Cerebellar cortex (tissue), 1 donor: ENCODE measurements around the gene OR4C46.
"Not testable (repeated sequence)": the region's sequence is repeated elsewhere in the genome, so short reads cannot be mapped to it uniquely, and the experiment has no call there.

Experiments
- DNase-seq: peaks from one replicate; pipeline ENCODE4 v3.0.0-alpha.2; 2015; ENCODE audit warnings: low spot score

OR4C46 gene

GRCh38 chr11:54603898-54604297, at the start of gene OR4C46:
Gene OR4C46 (minus strand): TSS chr11:54603998. CDS start chr11:54603998, 0 bp downstream.
- DNase-seq, result no peak

- DNase-seq, result not testable (repeated sequence)
Measured at GRCh38 chr11:54645606-54646005, 41.8 kb upstream of the OR4C46 start.

- DNase-seq, result not testable (repeated sequence)
Measured at GRCh38 chr11:54561439-54561838, 42.4 kb downstream of the OR4C46 start.

- DNase-seq, result no peak
Measured at GRCh38 chr11:54558919-54559318, 44.9 kb downstream of the OR4C46 start.

GRCh38 chr11:54558407-54558806, 45.4 kb downstream of the OR4C46 start:
- DNase-seq, result no peak
